IMR-90 (cell line): ENCODE data around the gene LARP7. TPM values are rescaled to one million over a fixed set of nuclear protein-coding genes. Genes with fewer than 3 reads are reported as not detected.

ENCODE experiments used
- ATAC-seq: fragments of 200-7000 bp; cut with Tn5 transposase; 2 replicates; pipeline ENCODE4 v1.9.1; 2020; ENCODE audit warnings: low read depth, mild to moderate bottlenecking, moderate library complexity
- BruUV-seq: library from RNA; stranded (reverse); fragments of 400-500 nt; replicated peaks from 2 replicates; lab custom pipeline; 2021; lab: Mats Ljungman, UMichigan
- CTCF ChIA-PET: fragments of 300-600 bp; formaldehyde crosslinking; extraction: SDS; loops from one replicate; lab custom pipeline; 2021; ENCODE audit warnings: antibody characterized with exemption; lab: Yijun Ruan, JAX
- POLR2A ChIA-PET: fragments of 300-600 bp; sonication (Branson Sonifier 250); formaldehyde crosslinking; loops from one replicate; lab custom pipeline; 2022; ENCODE audit warnings: antibody characterized with exemption; ENCODE audit not compliant: unreplicated experiment; lab: Charles Lee
- DNase-seq: peaks from one replicate; pipeline ENCODE4 v3.0.0; 2013
- H2AFZ ChIP-seq: replicated peaks from 2 replicates; pipeline ENCODE3; 2013; ENCODE audit warnings: low read length, mild to moderate bottlenecking; ENCODE audit not compliant: poor library complexity
- H2AK5ac ChIP-seq: 2 replicates; pipeline ENCODE4 v1.6.1; 2013; ENCODE audit warnings: low read depth, low read length, inconsistent platforms
- H2AK9ac ChIP-seq: replicated peaks from 2 replicates; pipeline ENCODE3; 2013; ENCODE audit warnings: mild to moderate bottlenecking, low read depth, low read length, moderate library complexity; ENCODE audit not compliant: poor library complexity
- H2BK120ac ChIP-seq: 2 replicates; pipeline ENCODE4 v1.6.1; 2013; ENCODE audit warnings: low read depth, low read length, inconsistent platforms
- H2BK15ac ChIP-seq: 3 replicates; pipeline ENCODE4 v1.6.1; 2013; ENCODE audit warnings: low read depth, low read length, inconsistent platforms
- H2BK20ac ChIP-seq: 2 replicates; pipeline ENCODE4 v1.6.1; 2013; ENCODE audit warnings: low read depth, mild to moderate bottlenecking, inconsistent platforms, low read length, moderate library complexity
- H2BK5ac ChIP-seq: 2 replicates; pipeline ENCODE4 v1.6.1; 2013; ENCODE audit warnings: mild to moderate bottlenecking, low read depth, low read length, inconsistent platforms; ENCODE audit not compliant: poor library complexity, severe bottlenecking
- H3K14ac ChIP-seq: replicated peaks from 2 replicates; pipeline ENCODE4 v1.6.1; 2013; ENCODE audit warnings: low read depth, low read length, inconsistent platforms
- H3K18ac ChIP-seq: 2 replicates; pipeline ENCODE4 v1.6.1; 2013; ENCODE audit warnings: low read depth, low read length, control low read depth
- H3K23ac ChIP-seq: 2 replicates; pipeline ENCODE4 v1.6.1; 2013; ENCODE audit warnings: low read depth, low read length, inconsistent platforms
- H3K27ac ChIP-seq: 2 replicates; pipeline ENCODE4 v1.5.1; 2013; ENCODE audit warnings: mild to moderate bottlenecking, control low read depth, low read length; ENCODE audit not compliant: insufficient read depth
- H3K27me3 ChIP-seq: 2 replicates; pipeline ENCODE4 v1.6.1; 2013; ENCODE audit warnings: low read length; ENCODE audit not compliant: control insufficient read depth, insufficient read depth
- H3K36me3 ChIP-seq: 2 replicates; pipeline ENCODE4 v1.6.1; 2013; ENCODE audit warnings: low read length, mixed read lengths; ENCODE audit not compliant: control insufficient read depth, insufficient read depth
- H3K4ac ChIP-seq: 2 replicates; pipeline ENCODE4 v1.6.1; 2013; ENCODE audit warnings: low read depth, low read length, inconsistent platforms
- H3K4me1 ChIP-seq: 2 replicates; pipeline ENCODE4 v1.6.1; 2013; ENCODE audit warnings: low read length, mixed read lengths; ENCODE audit not compliant: control insufficient read depth, insufficient read depth
- H3K4me2 ChIP-seq: 2 replicates; pipeline ENCODE4 v1.6.1; 2013; ENCODE audit warnings: low read depth, mild to moderate bottlenecking, control low read depth, low read length, moderate library complexity
- H3K4me3 ChIP-seq: 2 replicates; pipeline ENCODE4 v1.5.1; 2013; ENCODE audit warnings: low read depth, mild to moderate bottlenecking, control low read depth, low read length, moderate library complexity; ENCODE audit not compliant: insufficient read depth
- H3K56ac ChIP-seq: 2 replicates; pipeline ENCODE4 v1.6.1; 2013; ENCODE audit warnings: low read length, inconsistent platforms; ENCODE audit not compliant: insufficient read depth; ENCODE audit errors: extremely low read depth
- H3K79me1 ChIP-seq, 2 experiments: 2 replicates each; pipeline ENCODE4 v1.6.1; 2013; ENCODE audit warnings: low read length in 2 of 2, inconsistent platforms in 1 of 2, low read depth in 1 of 2
- H3K9ac ChIP-seq: 2 replicates; pipeline ENCODE4 v1.6.1; 2013; ENCODE audit warnings: low read depth, low read length, control low read depth
- H3K9me1 ChIP-seq: 2 replicates; pipeline ENCODE4 v1.6.1; 2013; ENCODE audit warnings: low read length, inconsistent platforms; ENCODE audit not compliant: insufficient read depth
- H3K9me3 ChIP-seq: 2 replicates; pipeline ENCODE4 v1.6.1; 2013; ENCODE audit warnings: low read length; ENCODE audit not compliant: control insufficient read depth, insufficient read depth
- H4K20me1 ChIP-seq: 2 replicates; pipeline ENCODE4 v1.6.1; 2013; ENCODE audit warnings: low read length, inconsistent platforms; ENCODE audit not compliant: insufficient read depth
- H4K5ac ChIP-seq: 2 replicates; pipeline ENCODE4 v1.6.1; 2013; ENCODE audit warnings: mild to moderate bottlenecking, low read depth, low read length, control low read depth
- H4K8ac ChIP-seq, 2 experiments: 2 replicates each; pipeline ENCODE4 v1.6.1; 2013; ENCODE audit warnings: low read depth in 2 of 2, low read length in 2 of 2, control low read depth in 1 of 2, inconsistent platforms in 1 of 2
- H4K91ac ChIP-seq: 2 replicates; pipeline ENCODE4 v1.6.1; 2013; ENCODE audit warnings: low read depth, low read length, inconsistent platforms; ENCODE audit not compliant: insufficient read depth
- BHLHE40 ChIP-seq: fragments of 150-350 bp; IDR thresholded peaks from 2 replicates; pipeline ENCODE4 v1.6.1; 2016; ENCODE audit warnings: mild to moderate bottlenecking, low read depth, low read length
- CEBPB ChIP-seq: IDR thresholded peaks from 2 replicates; pipeline ENCODE4 v1.6.1; 2012; ENCODE audit warnings: low read depth, low read length, improper control_type of control experiment
- CHD1 ChIP-seq: IDR thresholded peaks from 2 replicates; pipeline ENCODE4 v1.6.1; 2012; ENCODE audit warnings: low read depth, low read length, improper control_type of control experiment
- ELK1 ChIP-seq: fragments of 150-350 bp; IDR thresholded peaks from 2 replicates; pipeline ENCODE4 v1.6.1; 2016; ENCODE audit warnings: low read depth, mild to moderate bottlenecking, low read length, moderate library complexity, borderline replicate concordance
- FOS ChIP-seq: fragments of 150-350 bp; IDR thresholded peaks from 2 replicates; pipeline ENCODE4 v1.6.1; 2016; ENCODE audit warnings: low read depth, low read length
- MAZ ChIP-seq: IDR thresholded peaks from 2 replicates; pipeline ENCODE4 v1.6.1; 2012; ENCODE audit warnings: low read depth, mild to moderate bottlenecking, low read length, improper control_type of control experiment, moderate library complexity, borderline replicate concordance
- MXI1 ChIP-seq: IDR thresholded peaks from 2 replicates; pipeline ENCODE4 v1.6.1; 2012; ENCODE audit warnings: low read depth, mild to moderate bottlenecking, low read length, moderate library complexity, borderline replicate concordance
- NFE2L2 ChIP-seq: fragments of 150-350 bp; IDR thresholded peaks from 2 replicates; pipeline ENCODE4 v1.6.1; 2016; ENCODE audit warnings: low read depth, mild to moderate bottlenecking, low read length
- POLR2A ChIP-seq: IDR thresholded peaks from 2 replicates; pipeline ENCODE4 v1.6.1; 2012; ENCODE audit warnings: mild to moderate bottlenecking, low read depth, low read length
- RAD21 ChIP-seq: IDR thresholded peaks from 2 replicates; pipeline ENCODE4 v1.6.1; 2012; ENCODE audit warnings: low read length, improper control_type of control experiment
- RCOR1 ChIP-seq: IDR thresholded peaks from 2 replicates; pipeline ENCODE4 v1.6.1; 2012; ENCODE audit warnings: mild to moderate bottlenecking, low read length, improper control_type of control experiment; ENCODE audit not compliant: insufficient replicate concordance
- RFX5 ChIP-seq: IDR thresholded peaks from 2 replicates; pipeline ENCODE4 v1.8.0; 2012; ENCODE audit warnings: low read depth, mild to moderate bottlenecking, low read length, moderate library complexity
- SMC3 ChIP-seq: fragments of 150-350 bp; IDR thresholded peaks from 2 replicates; pipeline ENCODE4 v1.6.1; 2016; ENCODE audit warnings: low read depth, mild to moderate bottlenecking, antibody characterized with exemption, low read length, moderate library complexity
- WGBS, 2 experiments: methylation state at CpG; one replicate each; pipeline versions ENCODE4 v1.1.5 to v1.1.7; 2013; ENCODE audit warnings: missing lambda C conversion rate in 2 of 2; ENCODE audit not compliant: insufficient read length in 1 of 2; ENCODE audit errors: extremely low coverage in 2 of 2; 5-methylcytosine and 5-hydroxymethylcytosine counted together
- dilution Hi-C: fragments of 300-500 bp; cut with HindIII; formaldehyde crosslinking; loops from one replicate; pipeline ENCODE4 v1.14.3; 2018; ENCODE audit warnings: low sequenced_read_pairs; ENCODE audit not compliant: unreplicated experiment
- in situ Hi-C: fragments of 300-500 bp; cut with MboI; formaldehyde crosslinking; loops from 3 replicates; pipeline ENCODE4 v1.14.3; 2019; ENCODE audit warnings: low sequenced_read_pairs, inconsistent platforms, mixed read lengths
- intact Hi-C: fragments of 100-400 bp; cut with micrococcal nuclease; formaldehyde crosslinking; loops from 2 replicates; pipeline ENCODE4 v1.10.0; 2022
- polyA plus RNA-seq, 3 experiments: library from polyadenylated mRNA; depleted of rRNA; stranded (reverse); fragments of >200 nt; gene quantifications; 2 replicates each; pipeline ENCODE4 v1.2.3, GENCODE V29; 2012; ENCODE audit warnings: low replicate concordance in 1 of 3
- total RNA-seq: library from RNA; depleted of rRNA; stranded (reverse); fragments of >200 nt; gene quantifications from 2 replicates; pipeline ENCODE4 v1.2.3, GENCODE V29; 2012
- TF ChIP-seq, protein P1 (sequence below): fragments of 150-350 bp; IDR thresholded peaks from 2 replicates; pipeline ENCODE4 v1.6.1; 2017; ENCODE audit warnings: mild to moderate bottlenecking, antibody characterized with exemption, low read length, low read depth

Gene LARP7
- total and polyA plus RNA-seq, 2 of the 4 experiments (the other 2 are of a cell fraction) = 5.9 to 15.3 TPM

DNA sequence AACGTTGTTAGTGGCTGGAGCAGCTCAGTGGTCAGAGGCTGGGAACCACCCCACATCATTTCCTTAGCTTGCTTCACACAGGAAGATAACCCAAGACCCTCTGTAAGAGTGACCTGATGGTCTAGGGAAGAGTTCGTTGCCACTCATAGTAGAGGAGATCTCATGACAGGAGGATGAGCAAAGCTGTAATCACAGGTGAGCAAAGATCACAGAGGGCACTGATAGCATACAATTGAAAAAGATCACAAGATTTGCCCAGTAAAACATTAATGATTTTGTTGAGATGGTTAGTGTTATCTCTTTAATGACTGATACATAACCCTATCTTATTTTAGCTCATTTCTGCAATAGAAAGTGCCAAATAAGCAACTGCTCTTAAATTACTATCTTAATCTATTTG, 44.1 kb downstream of the LARP7 start:
- Histone ChIP-seq H3K23ac (no peak overlapping the region), H2BK15ac (no peak overlapping the region), H2BK20ac (no peak overlapping the region), H3K4me3 (no peak overlapping the region), H3K27ac (no peak overlapping the region), H3K4me1 (no peaks in the 10 kb centered on the region), H3K27me3 (no peaks in the 10 kb centered on the region), H4K91ac (no peak overlapping the region), H3K9me1 (no peaks in the 10 kb centered on the region), H4K8ac (no peak overlapping the region), H3K9me3 (no peaks in the 10 kb centered on the region), H3K9ac (no peak overlapping the region), H3K36me3 (no peaks in the 10 kb centered on the region), H3K79me1 (no peaks in the 10 kb centered on the region), H3K14ac (no peak overlapping the region), H3K4me2 (no peak overlapping the region), H2BK120ac (no peak overlapping the region), H2AK9ac (no peak overlapping the region), H4K5ac (no peak overlapping the region), H3K4ac (no peak overlapping the region), H2AK5ac (no peak overlapping the region), H4K20me1 (no peaks in the 10 kb centered on the region), H3K18ac (no peak overlapping the region), H2BK5ac (no peak overlapping the region), H3K56ac (no peak overlapping the region), H2AFZ (no peak overlapping the region)
- no TSS peak for BruUV-seq
- WGBS, 2 experiments = no CpG with 5 or more reads among the region's 2 CpGs
- ChIA-PET POLR2A (no interaction called here), CTCF (interaction anchor here (1.0 to 1.3 kb wide), 2 partner anchors 44 to 78 kb away, joined by 3 read pairs; partner anchors contain the start of genes LARP7 and ZGRF1)
- in situ Hi-C loops (no loop called here), intact Hi-C loops (no loop called here), dilution Hi-C loops (no loop called here)
- DNase-seq = no peak
- no peak for TF ChIP-seq MXI1
- TF ChIP-seq CEBPB = no peak
- TF ChIP-seq RAD21 = no peak
- no peak for TF ChIP-seq ELK1
- no peak for TF ChIP-seq RFX5
- TF ChIP-seq NFE2L2 = no peak
- no peak for TF ChIP-seq CHD1
- TF ChIP-seq SMC3 = no peak
- TF ChIP-seq FOS = no peak
- no peak for TF ChIP-seq MAZ
- TF ChIP-seq, protein P1, sequence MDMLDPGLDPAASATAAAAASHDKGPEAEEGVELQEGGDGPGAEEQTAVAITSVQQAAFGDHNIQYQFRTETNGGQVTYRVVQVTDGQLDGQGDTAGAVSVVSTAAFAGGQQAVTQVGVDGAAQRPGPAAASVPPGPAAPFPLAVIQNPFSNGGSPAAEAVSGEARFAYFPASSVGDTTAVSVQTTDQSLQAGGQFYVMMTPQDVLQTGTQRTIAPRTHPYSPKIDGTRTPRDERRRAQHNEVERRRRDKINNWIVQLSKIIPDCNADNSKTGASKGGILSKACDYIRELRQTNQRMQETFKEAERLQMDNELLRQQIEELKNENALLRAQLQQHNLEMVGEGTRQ = no peak
- TF ChIP-seq POLR2A = no peak
- no peak for TF ChIP-seq BHLHE40
- no peak for TF ChIP-seq RCOR1
- no peak for ATAC-seq
